Right cardiac atrium (tissue), 5 donors: ENCODE measurements around the gene CFAP99. TPM values are rescaled to one million over a fixed set of nuclear protein-coding genes. Genes with fewer than 3 reads are reported as not detected.

Experiments used
- ATAC-seq, 2 donors: fragments of 200-7000 bp; cut with Tn5 transposase; one replicate each; pipeline versions ENCODE4 v1.8.0 to v1.9.1; 2020; ENCODE audit warnings: moderate library complexity in 2 of 2, mild to moderate bottlenecking in 1 of 2
- DNase-seq, 3 donors: peaks; one replicate each; pipeline ENCODE4 v3.0.0-alpha.2; 2020
- H3K27ac ChIP-seq: one replicate; pipeline ENCODE4 v1.5.1; 2013; ENCODE audit warnings: mild to moderate bottlenecking, low read length, control low read depth, moderate library complexity
- H3K27me3 ChIP-seq: one replicate; pipeline ENCODE4 v1.6.1; 2013; ENCODE audit not compliant: control insufficient read depth, insufficient read depth
- H3K4me1 ChIP-seq: one replicate; pipeline ENCODE4 v1.6.1; 2013; ENCODE audit warnings: low read length; ENCODE audit not compliant: control insufficient read depth, insufficient read depth
- H3K4me3 ChIP-seq: one replicate; pipeline ENCODE4 v1.5.1; 2013; ENCODE audit warnings: low read length, control low read depth
- H3K9me3 ChIP-seq: one replicate; pipeline ENCODE4 v1.6.1; 2013; ENCODE audit warnings: low read length; ENCODE audit not compliant: control insufficient read depth
- WGBS: extraction: QIAGEN DNeasy Blood & Tissue Kit; methylation state at CpG from one replicate; pipeline ENCODE4 v1.1.7; 2013; 5-methylcytosine and 5-hydroxymethylcytosine counted together
- intact Hi-C, 4 donors: fragments of 100-400 bp; cut with DNase I; formaldehyde crosslinking; loops; one replicate each; pipeline versions ENCODE4 v1.11.0 to v1.14.0; 2022 to 2023
- polyA plus RNA-seq: library from polyadenylated mRNA; stranded (reverse); fragments of 200-250 nt; gene quantifications from one replicate; pipeline ENCODE4 v1.2.3, GENCODE V29; 2013
- total RNA-seq, 4 donors: library from RNA; stranded (reverse); fragmentation: NEBNext Ultra II Directional; extraction: Animal tissue kit (Norgen Biotek cat#: 25700); gene quantifications; one replicate each; pipeline ENCODE4 v1.2.1, GENCODE V29; 2021
- donor health status: healthy with polysubstance abuse.
- donor health status: DM: no; HTN: yes; CAD: no.
- donor health status: DM: no; HTN: no; CAD: no.
- donor health status: DM: no; HTN: yes; CAD: no; lungs with severe emphysema.
- donor health status: DM: yes; HTN: yes; CAD: no.

The CFAP99 gene
- total and polyA plus RNA-seq, 5 donors: not detected

DNA sequence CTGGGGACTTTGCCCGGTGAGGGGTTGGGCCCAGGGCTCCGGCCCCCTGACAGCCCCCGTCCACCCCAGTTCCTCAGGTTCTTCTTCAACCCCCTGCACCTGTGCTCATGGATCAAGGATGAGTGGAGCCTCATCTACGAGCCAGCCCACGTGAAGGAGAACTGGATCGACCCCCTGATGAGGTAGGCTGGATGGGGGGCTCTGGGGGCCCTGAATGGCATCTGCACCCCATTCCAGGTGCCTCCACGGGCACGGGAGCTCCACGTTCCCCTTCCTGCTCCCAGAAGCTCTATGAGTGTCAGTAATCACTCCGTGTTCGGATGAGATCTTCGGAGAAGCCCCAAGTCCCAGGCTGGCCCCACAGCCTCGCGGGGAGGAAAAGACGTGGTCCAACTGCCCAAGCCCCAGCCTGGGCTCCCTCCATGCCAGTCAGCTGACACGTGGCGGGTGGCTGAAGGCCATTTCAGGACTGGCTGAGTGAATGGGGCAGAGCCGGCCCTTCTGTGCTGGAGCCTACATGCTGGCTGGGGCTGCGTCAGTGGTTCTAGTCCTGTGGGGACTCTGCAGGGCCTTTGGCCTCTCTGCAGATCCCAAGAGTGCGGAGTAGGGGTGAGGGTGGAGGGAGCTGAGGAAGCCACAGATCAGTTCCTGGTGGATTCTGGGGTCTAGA, 24.4 kb downstream of the CFAP99 start:
- no peaks in the 10 kb centered on the region for H3K4me1 ChIP-seq
- no peak for ATAC-seq
- no peak overlapping the region for H3K27ac ChIP-seq
- WGBS: 86% methylated on average over 20 of the region's 20 CpGs
- intact Hi-C loops: no loop called here
- no peak overlapping the region for H3K4me3 ChIP-seq
- peak in 1 of 3 donors; percentile 26 for DNase-seq
- H3K9me3 ChIP-seq: no peaks in the 10 kb centered on the region
- no peaks in the 10 kb centered on the region for H3K27me3 ChIP-seq

DNA sequence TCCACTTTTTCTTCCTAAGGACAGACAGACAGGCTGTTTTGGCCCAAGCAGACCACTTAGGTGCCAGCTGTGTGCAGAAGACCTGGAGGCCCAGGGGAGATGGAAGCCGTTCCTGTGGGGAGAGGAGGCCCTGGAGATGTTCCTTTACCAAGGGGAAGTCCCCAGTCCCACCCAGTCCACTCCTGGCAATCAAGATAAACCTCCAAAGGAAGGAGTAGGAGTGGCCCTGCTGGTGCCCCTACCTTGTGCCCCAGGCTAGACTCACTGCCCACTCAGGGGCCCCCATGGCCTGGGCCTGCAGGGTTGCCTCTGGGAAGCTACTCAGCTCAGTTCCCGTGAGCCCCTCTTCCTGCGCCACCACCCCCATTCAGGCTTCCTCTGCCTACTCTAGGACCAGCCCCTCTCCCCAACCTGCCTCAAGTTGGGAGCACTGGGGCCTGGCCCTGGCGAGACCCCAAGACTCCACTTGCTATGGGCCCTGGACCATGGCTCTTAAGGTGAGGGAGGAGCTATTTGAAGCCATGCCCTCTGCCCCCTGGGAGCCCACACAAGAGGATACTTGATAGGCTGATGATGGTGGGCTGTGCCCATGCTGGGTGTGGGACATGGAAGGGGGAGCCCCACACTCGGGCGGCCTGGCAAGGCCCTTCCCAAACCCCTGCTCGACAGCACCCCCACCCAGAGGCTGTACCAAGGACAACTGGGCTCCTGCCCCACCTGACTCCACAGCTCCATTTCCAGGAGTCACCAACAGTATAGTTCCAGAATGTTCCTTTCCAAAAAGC, 25.4 kb downstream of the CFAP99 start:
- DNase-seq: peak in 1 of 3 donors; percentile 9
- intact Hi-C loops: no loop called here
- Histone ChIP-seq H3K4me3 (no peak overlapping the region), H3K27me3 (no peaks in the 10 kb centered on the region), H3K4me1 (no peaks in the 10 kb centered on the region), H3K9me3 (no peaks in the 10 kb centered on the region), H3K27ac (no peak overlapping the region)
- WGBS: 90% methylated on average over 7 of the region's 7 CpGs
- no peak for ATAC-seq

GRCh38 chr4:2445130-2445529, 26.4 kb downstream of the CFAP99 start:
- no peak for ATAC-seq
- intact Hi-C loops: no loop called here
- no peaks in the 10 kb centered on the region for H3K4me1 ChIP-seq
- H3K27me3 ChIP-seq: no peaks in the 10 kb centered on the region
- no peak overlapping the region for H3K27ac ChIP-seq
- DNase-seq: peak in 1 of 3 donors; percentile 6
- no peaks in the 10 kb centered on the region for H3K9me3 ChIP-seq
- 95% methylated on average over 9 of the region's 9 CpGs for WGBS
- H3K4me3 ChIP-seq: no peak overlapping the region

- H3K4me1 ChIP-seq: no peaks in the 10 kb centered on the region
- H3K4me3 ChIP-seq: no peak overlapping the region
- H3K9me3 ChIP-seq: no peaks in the 10 kb centered on the region
- intact Hi-C loops: no loop called here
- no peak overlapping the region for H3K27ac ChIP-seq
- no peak for ATAC-seq
- no peaks in the 10 kb centered on the region for H3K27me3 ChIP-seq
- 83% methylated on average over 6 of the region's 6 CpGs for WGBS
- DNase-seq: no peak
Measured at GRCh38 chr4:2445571-2445970, 26.8 kb downstream of the CFAP99 start.

- Histone ChIP-seq H3K4me1 (no peaks in the 10 kb centered on the region), H3K27ac (no peak overlapping the region), H3K4me3 (no peak overlapping the region), H3K9me3 (no peaks in the 10 kb centered on the region), H3K27me3 (no peaks in the 10 kb centered on the region)
- 88% methylated on average over 3 of the region's 3 CpGs for WGBS
- ATAC-seq (no peak), DNase-seq (no peak)
- intact Hi-C loops: no loop called here
Measured at GRCh38 chr4:2446656-2447564, 28.2 kb downstream of the CFAP99 start.

GRCh38 chr4:2448589-2448988, 29.8 kb downstream of the CFAP99 start:
- Histone ChIP-seq H3K9me3 (no peaks in the 10 kb centered on the region), H3K27ac (no peak overlapping the region), H3K27me3 (no peaks in the 10 kb centered on the region), H3K4me1 (no peaks in the 10 kb centered on the region), H3K4me3 (no peak overlapping the region)
- peak in 1 of 3 donors; percentile 13 for DNase-seq
- WGBS: 88% methylated on average over 7 of the region's 7 CpGs
- ATAC-seq: no peak
- intact Hi-C loops: no loop called here

GRCh38 chr4:2449051-2449450, 30.3 kb downstream of the CFAP99 start:
- H3K9me3 ChIP-seq: no peaks in the 10 kb centered on the region
- intact Hi-C loops: no loop called here
- ATAC-seq (no peak), DNase-seq (peak in 1 of 3 donors; percentile 7)
- WGBS: 92% methylated on average over 11 of the region's 11 CpGs
- no peak overlapping the region for H3K27ac ChIP-seq
- H3K4me1 ChIP-seq: no peaks in the 10 kb centered on the region
- H3K27me3 ChIP-seq: no peaks in the 10 kb centered on the region
- no peak overlapping the region for H3K4me3 ChIP-seq

GRCh38 chr4:2449511-2450392, 31.0 kb downstream of the CFAP99 start:
- ATAC-seq: no peak
- Histone ChIP-seq H3K9me3 (no peaks in the 10 kb centered on the region), H3K27me3 (no peaks in the 10 kb centered on the region), H3K27ac (no peak overlapping the region), H3K4me3 (no peak overlapping the region), H3K4me1 (no peaks in the 10 kb centered on the region)
- DNase-seq: peak in 1 of 3 donors; percentile 23
- intact Hi-C loops: no loop called here
- 89% methylated on average over 27 of the region's 27 CpGs for whole genome bisulfite sequencing

GRCh38 chr4:2450394-2451035, 31.8 kb downstream of the CFAP99 start:
- H3K9me3 ChIP-seq: no peaks in the 10 kb centered on the region
- intact Hi-C loops: no loop called here
- ATAC-seq: peak in 1 of 2 donors; percentile 12
- H3K27me3 ChIP-seq: no peaks in the 10 kb centered on the region
- peak in 1 of 3 donors; percentile 24 for DNase-seq
- H3K4me1 ChIP-seq: no peaks in the 10 kb centered on the region
- no peak overlapping the region for H3K4me3 ChIP-seq
- WGBS: 87% methylated on average over 16 of the region's 16 CpGs
- no peak overlapping the region for H3K27ac ChIP-seq

DNA sequence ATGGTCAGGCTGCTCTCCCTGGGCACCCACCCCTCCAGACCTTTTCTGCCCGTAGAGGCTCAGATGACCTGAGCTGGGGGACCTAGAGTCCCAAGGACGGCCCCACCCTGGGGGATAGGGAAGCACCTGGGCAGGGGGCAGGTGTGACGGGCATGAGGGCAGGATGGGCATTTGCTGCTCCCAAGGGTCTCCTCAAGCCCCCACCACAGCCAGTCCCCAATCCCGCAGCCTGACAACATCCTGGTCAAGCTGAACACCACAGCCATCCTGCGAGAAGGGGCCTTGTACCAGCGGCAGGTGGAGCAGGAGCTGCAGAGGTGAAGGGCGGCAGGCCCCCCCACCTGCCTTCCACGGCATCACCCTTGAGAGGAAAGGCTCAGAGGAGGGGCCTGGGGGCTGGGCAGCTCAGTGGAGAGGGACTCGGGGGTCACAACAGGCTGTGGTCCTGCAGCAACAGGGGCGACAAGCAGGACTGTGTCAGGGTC, 32.3 kb downstream of the CFAP99 start:
- ATAC-seq (peak in 1 of 2 donors; percentile 29), DNase-seq (peak in 1 of 3 donors; percentile 20)
- 79% methylated on average over 10 of the region's 10 CpGs for WGBS
- H3K4me3 ChIP-seq: no peak overlapping the region
- H3K9me3 ChIP-seq: no peaks in the 10 kb centered on the region
- H3K27me3 ChIP-seq: no peaks in the 10 kb centered on the region
- intact Hi-C loops: no loop called here
- no peaks in the 10 kb centered on the region for H3K4me1 ChIP-seq
- no peak overlapping the region for H3K27ac ChIP-seq
